Trophoblast cell (in vitro differentiated cells and primary cell): ENCODE data around the gene SULT1E1.

ENCODE experiments used
- DNase-seq, 2 donors: peaks; one replicate each; pipeline ENCODE4 v3.0.0-alpha.2; 2016
- H2AFZ ChIP-seq: 2 replicates; pipeline ENCODE4 v1.6.1; 2013; ENCODE audit warnings: low read length, moderate library complexity, mild to moderate bottlenecking; ENCODE audit not compliant: insufficient read depth, poor library complexity
- H2AK5ac ChIP-seq: 2 replicates; pipeline ENCODE4 v1.6.1; 2013; ENCODE audit warnings: mild to moderate bottlenecking, low read length
- H2BK120ac ChIP-seq: 2 replicates; pipeline ENCODE4 v1.6.1; 2013; ENCODE audit warnings: low read length, mild to moderate bottlenecking, moderate library complexity; ENCODE audit not compliant: insufficient read depth, poor library complexity
- H2BK12ac ChIP-seq: 2 replicates; pipeline ENCODE4 v1.6.1; 2013; ENCODE audit warnings: mild to moderate bottlenecking, low read length, moderate library complexity
- H2BK5ac ChIP-seq: 2 replicates; pipeline ENCODE4 v1.6.1; 2013; ENCODE audit warnings: low read length, low read depth, moderate library complexity, mild to moderate bottlenecking; ENCODE audit not compliant: poor library complexity
- H3K14ac ChIP-seq: 2 replicates; pipeline ENCODE4 v1.6.1; 2013; ENCODE audit warnings: mild to moderate bottlenecking, low read length
- H3K18ac ChIP-seq: 2 replicates; pipeline ENCODE4 v1.6.1; 2013; ENCODE audit warnings: mild to moderate bottlenecking, low read length
- H3K23ac ChIP-seq: 2 replicates; pipeline ENCODE4 v1.6.1; 2013; ENCODE audit warnings: low read length
- H3K27ac ChIP-seq: 2 replicates; pipeline ENCODE4 v1.5.1; 2013; ENCODE audit warnings: low read depth, mild to moderate bottlenecking, inconsistent platforms, low read length, moderate library complexity
- H3K27me3 ChIP-seq: 2 replicates; pipeline ENCODE4 v1.6.1; 2013; ENCODE audit warnings: inconsistent platforms, mild to moderate bottlenecking, low read length, moderate library complexity; ENCODE audit not compliant: insufficient read depth
- H3K36me3 ChIP-seq, 2 experiments: 1 replicate in 1 of 2; 2 replicates in 1 of 2; pipeline ENCODE4 v1.6.1; 2013; ENCODE audit warnings: low read length in 2 of 2, mild to moderate bottlenecking in 2 of 2, moderate library complexity in 1 of 2; ENCODE audit not compliant: insufficient read depth in 2 of 2, control insufficient read depth in 1 of 2
- H3K4ac ChIP-seq: 2 replicates; pipeline ENCODE4 v1.6.1; 2013; ENCODE audit warnings: low read depth, mild to moderate bottlenecking, low read length, moderate library complexity
- H3K4me1 ChIP-seq, 2 experiments: 1 replicate in 1 of 2; 2 replicates in 1 of 2; pipeline ENCODE4 v1.6.1; 2013; ENCODE audit warnings: low read length in 2 of 2, mild to moderate bottlenecking in 2 of 2, moderate library complexity in 1 of 2; ENCODE audit not compliant: insufficient read depth in 2 of 2, control insufficient read depth in 1 of 2
- H3K4me2 ChIP-seq: 2 replicates; pipeline ENCODE4 v1.6.1; 2013; ENCODE audit warnings: inconsistent platforms, mild to moderate bottlenecking, low read length, moderate library complexity
- H3K4me3 ChIP-seq: 2 replicates; pipeline ENCODE4 v1.5.1; 2013; ENCODE audit warnings: mild to moderate bottlenecking, low read depth, low read length, inconsistent platforms
- H3K79me1 ChIP-seq: one replicate; pipeline ENCODE4 v1.6.1; 2013; ENCODE audit warnings: low read length
- H3K79me2 ChIP-seq: 2 replicates; pipeline ENCODE4 v1.6.1; 2013; ENCODE audit warnings: low read length, mild to moderate bottlenecking; ENCODE audit not compliant: control insufficient read depth, insufficient read depth, poor library complexity
- H3K9ac ChIP-seq: 2 replicates; pipeline ENCODE4 v1.6.1; 2013; ENCODE audit warnings: mild to moderate bottlenecking, low read length
- H3K9me3 ChIP-seq: 2 replicates; pipeline ENCODE4 v1.6.1; 2013; ENCODE audit warnings: low read depth, mild to moderate bottlenecking, control low read depth, inconsistent platforms, low read length; ENCODE audit not compliant: insufficient read depth
- H4K12ac ChIP-seq: 2 replicates; pipeline ENCODE4 v1.6.1; 2013; ENCODE audit warnings: low read depth, mild to moderate bottlenecking, low read length, moderate library complexity
- H4K8ac ChIP-seq: 2 replicates; pipeline ENCODE4 v1.6.1; 2013; ENCODE audit warnings: low read depth, mild to moderate bottlenecking, low read length, moderate library complexity
- H4K91ac ChIP-seq: one replicate; pipeline ENCODE4 v1.6.1; 2013; ENCODE audit warnings: low read depth, mild to moderate bottlenecking, low read length, moderate library complexity
- WGBS: extraction: QIAGEN DNeasy Blood & Tissue Kit; methylation state at CpG from one replicate; pipeline ENCODE4 v1.1.7; 2013; ENCODE audit warnings: missing lambda C conversion rate; ENCODE audit not compliant: insufficient read length, insufficient coverage; ENCODE audit errors: extremely low coverage; 5-methylcytosine and 5-hydroxymethylcytosine counted together

The SULT1E1 gene

DNA sequence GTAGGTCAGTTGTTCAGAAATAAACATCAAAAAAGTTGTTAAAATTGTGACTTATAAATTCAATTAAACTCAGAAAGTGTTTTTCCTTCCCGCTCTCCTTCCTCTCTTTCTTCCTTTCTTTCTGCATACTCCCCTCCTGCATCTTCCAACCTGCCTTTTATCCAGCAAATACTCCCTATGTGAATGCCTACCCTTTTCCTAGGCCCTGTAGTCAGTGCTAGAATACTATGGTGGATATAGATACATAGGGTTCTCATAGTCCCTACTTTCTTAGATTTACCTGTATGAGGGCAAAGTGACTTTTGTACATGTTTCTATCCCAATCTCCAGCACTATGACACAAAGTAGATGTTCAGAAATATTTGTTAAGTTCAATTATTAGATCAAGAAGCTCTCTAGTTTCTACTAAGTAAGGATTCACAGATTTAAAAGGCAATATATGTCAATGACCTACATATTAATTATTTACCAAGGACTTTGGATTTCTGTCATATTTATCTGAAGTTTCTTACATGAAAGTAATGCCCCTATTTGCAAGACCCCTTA lies 732 bp downstream of the SULT1E1 start:
- H2BK120ac ChIP-seq = no peak overlapping the region
- WGBS = no CpG with 5 or more reads among the region's 1 CpG
- H3K18ac ChIP-seq = no peak overlapping the region
- H3K23ac ChIP-seq = no peak overlapping the region
- no peak overlapping the region for H4K91ac ChIP-seq
- H2BK12ac ChIP-seq = no peak overlapping the region
- no peaks in the 10 kb centered on the region for H3K36me3 ChIP-seq
- H4K8ac ChIP-seq = no peak overlapping the region
- no peaks in the 10 kb centered on the region for H3K79me2 ChIP-seq
- no peak overlapping the region for H3K9ac ChIP-seq
- no peak overlapping the region for H4K12ac ChIP-seq
- DNase-seq = no peak
- H2AK5ac ChIP-seq = no peak overlapping the region
- H3K9me3 ChIP-seq = no peaks in the 10 kb centered on the region
- H2AFZ ChIP-seq = no peak overlapping the region
- H3K14ac ChIP-seq = no peak overlapping the region
- no peak overlapping the region for H3K4me3 ChIP-seq
- no peak overlapping the region for H3K4ac ChIP-seq
- H3K4me2 ChIP-seq = no peak overlapping the region
- no peak overlapping the region for H2BK5ac ChIP-seq
- no peaks in the 10 kb centered on the region for H3K27me3 ChIP-seq
- no peaks in the 10 kb centered on the region for H3K4me1 ChIP-seq
- no peaks in the 10 kb centered on the region for H3K79me1 ChIP-seq
- no peak overlapping the region for H3K27ac ChIP-seq

DNA sequence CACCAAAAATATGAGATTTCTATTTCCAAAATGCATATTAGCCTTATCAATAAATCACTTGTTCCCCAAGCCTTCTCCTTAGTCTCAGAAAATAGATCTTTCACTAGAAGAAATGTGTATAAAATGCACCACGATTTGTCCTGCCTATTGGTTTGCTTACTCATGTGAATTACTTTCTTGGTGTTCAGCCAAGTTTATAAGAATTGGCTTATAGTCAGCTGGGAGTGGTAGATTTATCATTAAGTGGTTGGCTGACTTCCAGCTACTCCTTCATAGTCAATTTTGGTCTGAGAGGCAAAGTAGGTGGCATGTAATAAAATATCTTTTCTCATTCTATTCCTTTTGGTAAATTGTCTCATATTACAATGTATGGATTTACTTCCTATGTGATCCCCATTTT lies 1.3 kb downstream of the SULT1E1 start:
- Histone ChIP-seq H3K79me1 (no peaks in the 10 kb centered on the region), H3K4me3 (no peak overlapping the region), H3K4me2 (no peak overlapping the region), H3K18ac (no peak overlapping the region), H3K9ac (no peak overlapping the region), H3K23ac (no peak overlapping the region), H3K4ac (no peak overlapping the region), H4K12ac (no peak overlapping the region), H2BK120ac (no peak overlapping the region), H2BK5ac (no peak overlapping the region), H3K14ac (no peak overlapping the region), H3K79me2 (no peaks in the 10 kb centered on the region), H3K9me3 (no peaks in the 10 kb centered on the region), H2AFZ (no peak overlapping the region), H3K4me1 (no peaks in the 10 kb centered on the region), H2AK5ac (no peak overlapping the region), H3K27ac (no peak overlapping the region), H2BK12ac (no peak overlapping the region), H4K8ac (no peak overlapping the region), H4K91ac (no peak overlapping the region), H3K36me3 (no peaks in the 10 kb centered on the region), H3K27me3 (no peaks in the 10 kb centered on the region)
- no peak for DNase-seq
- WGBS = no CpG with 5 or more reads among the region's 1 CpG

DNA sequence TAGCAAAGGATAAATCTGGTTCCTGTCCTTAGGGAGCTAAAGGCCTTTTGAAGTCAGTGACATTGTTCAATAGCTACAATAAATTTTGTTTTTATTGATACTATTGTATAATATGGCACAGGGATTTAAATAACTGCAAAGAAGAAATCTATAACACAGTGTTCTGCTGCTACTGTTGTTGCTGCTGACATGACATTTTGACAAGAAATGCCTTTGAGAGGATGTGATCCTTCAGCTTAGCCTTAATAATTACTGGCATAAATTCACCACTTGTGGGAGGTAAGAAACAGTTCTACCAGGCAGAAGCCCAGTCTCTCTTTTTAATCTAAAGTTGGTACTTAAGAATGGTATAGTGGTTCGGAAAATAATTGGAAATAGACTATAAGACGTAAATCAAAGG lies 4.1 kb downstream of the SULT1E1 start:
- Histone ChIP-seq H3K27ac (no peak overlapping the region), H3K79me2 (no peaks in the 10 kb centered on the region), H3K4ac (no peak overlapping the region), H2BK12ac (no peak overlapping the region), H3K79me1 (no peaks in the 10 kb centered on the region), H2BK5ac (no peak overlapping the region), H2AK5ac (no peak overlapping the region), H2AFZ (no peak overlapping the region), H3K9me3 (no peaks in the 10 kb centered on the region), H4K8ac (no peak overlapping the region), H3K9ac (no peak overlapping the region), H4K91ac (no peak overlapping the region), H3K4me2 (no peak overlapping the region), H3K4me1 (no peaks in the 10 kb centered on the region), H2BK120ac (no peak overlapping the region), H3K14ac (no peak overlapping the region), H3K4me3 (no peak overlapping the region), H4K12ac (no peak overlapping the region), H3K27me3 (no peaks in the 10 kb centered on the region), H3K18ac (no peak overlapping the region), H3K36me3 (no peaks in the 10 kb centered on the region), H3K23ac (no peak overlapping the region)
- DNase-seq = no peak
- WGBS = no CpG with 5 or more reads among the region's 2 CpGs

DNA sequence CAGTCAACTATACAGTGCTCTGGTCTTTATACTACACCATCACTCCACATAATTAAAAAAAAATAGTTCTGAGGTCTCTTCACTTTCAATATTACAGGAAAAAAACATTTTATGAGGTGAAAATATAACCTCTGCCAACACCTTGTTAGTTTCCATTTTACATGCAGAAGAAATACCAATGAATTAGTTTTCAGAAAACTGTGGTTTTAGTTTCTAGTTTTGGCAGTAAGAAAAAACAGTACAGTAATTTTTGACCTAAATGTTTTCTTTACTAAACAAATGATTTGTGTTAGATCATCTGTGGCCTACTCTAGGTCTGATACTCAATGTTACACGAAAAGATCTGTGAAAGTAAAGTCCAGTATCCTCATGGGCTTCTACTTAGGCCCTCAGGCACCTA lies 10.0 kb downstream of the SULT1E1 start:
- Histone ChIP-seq H4K8ac (no peak overlapping the region), H3K27ac (no peak overlapping the region)
- no CpG with 5 or more reads among the region's 1 CpG for WGBS

More for the DNA sequence above, 10.0 kb downstream of the SULT1E1 start:
- Histone ChIP-seq H4K91ac (no peak overlapping the region), H2AK5ac (no peak overlapping the region), H3K36me3 (no peaks in the 10 kb centered on the region), H3K79me1 (no peaks in the 10 kb centered on the region), H2BK5ac (no peak overlapping the region), H3K4me1 (no peaks in the 10 kb centered on the region), H4K12ac (no peak overlapping the region), H2AFZ (no peak overlapping the region), H3K9ac (no peak overlapping the region), H2BK120ac (no peak overlapping the region), H3K79me2 (no peaks in the 10 kb centered on the region), H3K4me2 (no peak overlapping the region), H3K27me3 (no peaks in the 10 kb centered on the region), H3K4me3 (no peak overlapping the region), H3K4ac (no peak overlapping the region), H2BK12ac (no peak overlapping the region), H3K18ac (no peak overlapping the region), H3K14ac (no peak overlapping the region), H3K9me3 (no peaks in the 10 kb centered on the region), H3K23ac (no peak overlapping the region)
- no peak for DNase-seq
